ENCODE results near the gene RCN1. TPM values are rescaled to one million over a fixed set of nuclear protein-coding genes. Genes with fewer than 3 reads are reported as not detected.

The RCN1 gene
- total and polyA plus RNA-seq, 2 of the 8 experiments (the other 6 are each of a cell fraction or from before 2014, with no cell fraction given), result 45.1 to 123 TPM

DNA sequence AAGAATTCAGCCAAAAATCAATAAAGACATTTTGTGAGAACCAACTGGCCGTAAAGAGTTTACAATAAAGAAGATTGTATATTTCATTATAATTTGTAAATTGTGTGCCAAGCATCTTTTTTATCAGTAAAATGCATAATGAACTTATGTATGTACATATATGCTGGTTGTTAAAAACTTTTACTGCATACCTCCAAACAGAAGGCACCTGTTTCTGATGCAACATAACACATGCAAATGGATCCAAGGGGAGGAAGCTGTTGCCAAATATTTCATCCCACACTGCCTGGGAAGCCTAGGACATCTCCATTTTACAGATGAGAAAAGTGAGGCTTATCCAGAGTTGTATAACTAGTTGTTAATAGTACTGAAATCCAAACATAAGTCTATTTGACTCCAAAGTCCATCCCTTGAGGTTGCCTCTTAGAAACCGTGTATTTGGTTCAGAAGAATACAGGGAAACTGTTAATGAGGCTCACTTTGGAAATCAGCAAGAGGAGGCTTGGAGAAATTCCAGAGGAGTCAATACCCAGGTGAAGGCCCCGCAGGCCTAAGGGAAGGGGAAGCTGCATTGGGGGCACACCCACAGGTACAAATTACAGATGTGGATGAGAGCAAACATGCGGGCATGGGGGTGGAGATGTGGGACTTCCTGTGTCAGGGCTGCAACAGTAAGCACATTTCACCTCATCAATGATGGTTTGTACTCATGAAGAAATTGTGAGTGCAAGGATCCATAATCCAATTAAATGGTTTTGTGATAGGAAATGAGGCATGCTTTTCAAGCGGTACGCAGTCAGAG is 51.1 kb downstream of the RCN1 start:
- CTCF ChIA-PET (ENCODE audit: partially characterized antibody), result interaction anchor here (0.7 to 1.2 kb wide), 2 partner anchors 20 to 26 kb away, joined by 3 to 4 read pairs; no protein-coding TSS in a partner anchor

More for the DNA sequence above, 51.1 kb downstream of the RCN1 start:
- Histone ChIP-seq H2AK5ac (ENCODE audit: low read depth, low read length) (no peak overlapping the region), H2BK15ac (ENCODE audit: low read length) (no peak overlapping the region), H2BK12ac (ENCODE audit: low read depth, low read length) (no peak overlapping the region), H3K4me2 (ENCODE audit: insufficient read depth in 1 of 2, low read depth in 2 of 2, low read length in 2 of 2) (no peak overlapping the region), H3K9me3 (ENCODE audit: insufficient read depth in 2 of 2, low read depth in 1 of 2, low read length in 1 of 2) (peaks cover 0 to 7% of the 10 kb centered on the region in 2 experiments; a peak in 2 of 4 replicates), H3K27me3 (replicated peaks in 1 of 4; ENCODE audit: control insufficient read depth in 3 of 4, extremely low read depth in 1 of 4, insufficient read depth in 3 of 4, low read length in 3 of 4) (no peaks in the 10 kb centered on the region), H3K4me1 (replicated peaks in 1 of 4; ENCODE audit: control insufficient read depth in 3 of 4, insufficient read depth in 4 of 4, low read length in 3 of 4) (no peaks in the 10 kb centered on the region), H3K18ac (ENCODE audit: extremely low read depth, low read length) (no peak overlapping the region), H3K23me2 (ENCODE audit: low read depth, low read length) (no peaks in the 10 kb centered on the region), H3K4ac (replicated peaks; ENCODE audit: insufficient read length, low read depth, low read length) (no peak overlapping the region), H2BK5ac (ENCODE audit: low read depth, low read length) (no peak overlapping the region), H3K36me3 (ENCODE audit: control insufficient read depth in 2 of 4, insufficient read depth in 4 of 4, low read length in 3 of 4) (no peaks in the 10 kb centered on the region), H3K4me3 (ENCODE audit: extremely low read depth in 1 of 4, insufficient read depth in 2 of 4, low read depth in 3 of 4, low read length in 4 of 4) (no peak overlapping the region), H3K56ac (replicated peaks; ENCODE audit: insufficient read length, low read depth, low read length) (no peak overlapping the region), H4K5ac (ENCODE audit: insufficient read length, low read depth, low read length) (no peak overlapping the region), H3K9ac (replicated peaks in 1 of 4; ENCODE audit: extremely low read depth in 1 of 4, low read depth in 3 of 4, low read length in 3 of 4) (no peak overlapping the region), H4K8ac (ENCODE audit: extremely low read depth, insufficient read depth, low read length) (no peak overlapping the region), H4K91ac (replicated peaks; ENCODE audit: insufficient read length, low read length) (no peak overlapping the region), H2AFZ (ENCODE audit: low read length) (no peak overlapping the region), H3K23ac (ENCODE audit: insufficient read length) (no peak overlapping the region), H2BK120ac (replicated peaks; ENCODE audit: low read depth, low read length) (no peak overlapping the region), H4K20me1 (replicated peaks in 1 of 2; ENCODE audit: control insufficient read depth in 1 of 2, insufficient read depth in 2 of 2, low read length in 2 of 2) (no peaks in the 10 kb centered on the region), H2BK20ac (ENCODE audit: low read length) (no peak overlapping the region), H3K14ac (ENCODE audit: insufficient read length) (no peak overlapping the region), H3K27ac (ENCODE audit: low read depth, low read length) (no peak overlapping the region), H3K79me2 (ENCODE audit: control insufficient read depth in 1 of 2, insufficient read depth in 2 of 2, low read length in 2 of 2) (no peaks in the 10 kb centered on the region), H3K79me1 (ENCODE audit: low read depth, low read length) (no peaks in the 10 kb centered on the region)
- FAIRE-seq (no peak), DNase-seq (ENCODE audit: low read depth in 1 of 2, low spot score in 2 of 2) (no peak)
- POLR2A ChIA-PET (ENCODE audit: partially characterized antibody), result interaction anchor here (1.8 kb wide), 1 partner anchor 51 kb away, joined by 5 read pairs; the partner anchor contains the start of gene RCN1
- TF ChIP-seq CEBPB (IDR thresholded peaks at IDR 0.05; ENCODE audit: low read depth, low read length) (no peak), RFX5 (IDR thresholded peaks at IDR 0.05; ENCODE audit: borderline replicate concordance, low read depth, low read length) (no peak), GTF2F1 (IDR thresholded peaks at IDR 0.05; ENCODE audit: borderline replicate concordance, low read depth, low read length) (no peak), ASH2L (IDR thresholded peaks at IDR 0.05; ENCODE audit: low read length) (no peak), CHD2 (IDR thresholded peaks at IDR 0.05; ENCODE audit: low read length) (no peak), ZNF274 (IDR thresholded peaks at IDR 0.05; ENCODE audit: borderline replicate concordance, extremely low read depth, low read length) (no peak), CBX5 (IDR thresholded peaks at IDR 0.05; ENCODE audit: low read depth, low read length) (no peak), EP300 (IDR thresholded peaks at IDR 0.05; ENCODE audit: borderline replicate concordance in 1 of 2, low read depth in 2 of 2, low read length in 2 of 2) (no peak)
- TF ChIP-seq, protein P1, sequence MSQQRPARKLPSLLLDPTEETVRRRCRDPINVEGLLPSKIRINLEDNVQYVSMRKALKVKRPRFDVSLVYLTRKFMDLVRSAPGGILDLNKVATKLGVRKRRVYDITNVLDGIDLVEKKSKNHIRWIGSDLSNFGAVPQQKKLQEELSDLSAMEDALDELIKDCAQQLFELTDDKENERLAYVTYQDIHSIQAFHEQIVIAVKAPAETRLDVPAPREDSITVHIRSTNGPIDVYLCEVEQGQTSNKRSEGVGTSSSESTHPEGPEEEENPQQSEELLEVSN (IDR thresholded peaks at IDR 0.05), result no peak
- WGBS, 2 experiments (ENCODE audit: extremely low coverage in 1 of 2, insufficient coverage in 1 of 2, insufficient read length in 1 of 2, insufficient replicate concordance in 2 of 2, low coverage in 1 of 2, low lambda C conversion rate in 2 of 2, missing lambda C conversion rate in 1 of 2), result 81% methylated on average over 6 of the region's 6 CpGs; no CpG with 5 or more reads in 1 of the 2 experiments

All from H1 (cell line).